Measurements from ENCODE around the gene TAF6.

- TF ChIP-seq CTCF (IDR thresholded peaks at IDR 0.05) (peak in 1 of 2 donors; percentile 1), POLR2A (IDR thresholded peaks at IDR 0.05) (no peak), POLR2AphosphoS5 (IDR thresholded peaks at IDR 0.05) (peak in 1 of 3 donors; percentile 5)
Measured at GRCh38 chr7:100126239-100126930, 7.2 kb upstream of the TAF6 start.
